ENCODE data around the gene ATP6V0A4. TPM values are rescaled to one million over a fixed set of nuclear protein-coding genes. Genes with fewer than 3 reads are reported as not detected.

Gene ATP6V0A4
- total RNA-seq, 1 donor from 2014 or later, result not detected

GRCh38 chr7:138755842-138756590 is 42.0 kb downstream of the ATP6V0A4 start:
- ChIA-PET CTCF (interaction anchor here (1.1 kb wide), 1 partner anchor 17 kb away, joined by 3 read pairs; no protein-coding TSS in a partner anchor), POLR2A (no interaction called here)
- Mint-ChIP-seq H3K36me3 (ENCODE audit: low read depth) (no peaks in the 10 kb centered on the region), H3K27me3 (peaks cover 4% of the 10 kb centered on the region), H3K4me1 (no peaks in the 10 kb centered on the region), H3K27ac (no peak overlapping the region), H3K4me3 (no peak overlapping the region), H3K9me3 (no peaks in the 10 kb centered on the region)
- DNase-seq (no peak), ATAC-seq (ENCODE audit: low read depth) (no peak)
- TF ChIP-seq CTCF (IDR thresholded peaks at IDR 0.05), result no peak
- intact Hi-C loops (cut with micrococcal nuclease), result no loop called here

- Mint-ChIP-seq H3K36me3 (ENCODE audit: low read depth) (no peaks in the 10 kb centered on the region), H3K27ac (no peak overlapping the region), H3K4me1 (no peaks in the 10 kb centered on the region), H3K27me3 (peaks cover 4% of the 10 kb centered on the region), H3K4me3 (no peak overlapping the region), H3K9me3 (no peaks in the 10 kb centered on the region)
- CTCF ChIA-PET, result no interaction called here
- ATAC-seq (ENCODE audit: low read depth) (no peak), DNase-seq (no peak)
- POLR2A ChIA-PET, result no interaction called here
- no peak for TF ChIP-seq CTCF (IDR thresholded peaks at IDR 0.05)
- intact Hi-C loops (cut with micrococcal nuclease), result no loop called here
Measured at GRCh38 chr7:138755331-138755747, 42.7 kb downstream of the ATP6V0A4 start.

GRCh38 chr7:138753610-138754009 is 44.4 kb downstream of the ATP6V0A4 start:
- Mint-ChIP-seq H3K27me3 (peaks cover 3% of the 10 kb centered on the region), H3K4me3 (no peak overlapping the region), H3K9me3 (no peaks in the 10 kb centered on the region), H3K36me3 (ENCODE audit: low read depth) (no peaks in the 10 kb centered on the region), H3K4me1 (no peaks in the 10 kb centered on the region), H3K27ac (no peak overlapping the region)
- intact Hi-C loops (cut with micrococcal nuclease), result no loop called here
- no peak for TF ChIP-seq CTCF (IDR thresholded peaks at IDR 0.05)
- ATAC-seq (ENCODE audit: low read depth) (no peak), DNase-seq (no peak)
- CTCF ChIA-PET, result no interaction called here
- POLR2A ChIA-PET, result no interaction called here

GRCh38 chr7:138753150-138753518 is 44.9 kb downstream of the ATP6V0A4 start:
- no peak for DNase-seq
- Mint-ChIP-seq H3K27ac (no peak overlapping the region), H3K4me1 (no peaks in the 10 kb centered on the region), H3K27me3 (peaks cover 3% of the 10 kb centered on the region), H3K9me3 (no peaks in the 10 kb centered on the region), H3K36me3 (ENCODE audit: low read depth) (no peaks in the 10 kb centered on the region), H3K4me3 (no peak overlapping the region)
- TF ChIP-seq CTCF (IDR thresholded peaks at IDR 0.05), result no peak
- CTCF ChIA-PET, result no interaction called here
- POLR2A ChIA-PET, result no interaction called here
- intact Hi-C loops (cut with micrococcal nuclease), result no loop called here
- no peak for ATAC-seq (ENCODE audit: low read depth)

- Mint-ChIP-seq H3K4me1 (no peaks in the 10 kb centered on the region), H3K9me3 (no peaks in the 10 kb centered on the region), H3K36me3 (ENCODE audit: low read depth) (no peaks in the 10 kb centered on the region), H3K4me3 (no peak overlapping the region), H3K27ac (no peak overlapping the region), H3K27me3 (peaks cover 3% of the 10 kb centered on the region)
- POLR2A ChIA-PET, result no interaction called here
- peak; percentile 16 for DNase-seq
- ATAC-seq (ENCODE audit: low read depth), result peak; percentile 90
- CTCF ChIA-PET, result no interaction called here
- no peak for TF ChIP-seq CTCF (IDR thresholded peaks at IDR 0.05)
- intact Hi-C loops (cut with micrococcal nuclease), result no loop called here
Measured at GRCh38 chr7:138752518-138753149, 45.4 kb downstream of the ATP6V0A4 start.
